H1 (cell line): ENCODE measurements around the gene PHF14.
A peak's percentile ranks its signal among the peaks of the same experiment; 100 is the strongest.

Experiments
- CHD2 ChIP-seq: IDR thresholded peaks from 2 replicates; pipeline ENCODE4 v1.6.1; 2012; ENCODE audit warnings: low read length, improper control_type of control experiment
- CREB1 ChIP-seq: IDR thresholded peaks from 2 replicates; pipeline ENCODE4 v1.6.1; 2012; ENCODE audit warnings: inconsistent platforms
- CTCF ChIP-seq, 3 experiments: IDR thresholded peaks; 1 replicate in 2 of 3; 2 replicates in 1 of 3; pipeline versions ENCODE4 v1.5.1 to v1.6.1; 2011; ENCODE audit warnings: low read length in 3 of 3, mild to moderate bottlenecking in 3 of 3, inconsistent platforms in 2 of 3, low read depth in 1 of 3, moderate library complexity in 1 of 3; ENCODE audit not compliant: insufficient read depth in 1 of 3; ENCODE audit errors: control extremely low read depth in 1 of 3
- EP300 ChIP-seq, 2 experiments: IDR thresholded peaks; 1 replicate in 1 of 2; 2 replicates in 1 of 2; pipeline ENCODE4 v1.6.1; 2011 to 2012; ENCODE audit warnings: low read depth in 2 of 2, low read length in 2 of 2, mild to moderate bottlenecking in 2 of 2, borderline replicate concordance in 1 of 2, inconsistent platforms in 1 of 2, moderate library complexity in 1 of 2
- EZH2 ChIP-seq: fragments of 200-600 bp; sonication (generic); IDR thresholded peaks from 2 replicates; pipeline ENCODE4 v1.7.1; 2012; ENCODE audit warnings: low read depth, mild to moderate bottlenecking, moderate library complexity, low read length, inconsistent platforms; ENCODE audit not compliant: severe bottlenecking
- JUN ChIP-seq: IDR thresholded peaks from 2 replicates; pipeline ENCODE4 v1.6.1; 2011; ENCODE audit warnings: low read depth, mild to moderate bottlenecking, improper control_type of control experiment, low read length
- MAFK ChIP-seq: IDR thresholded peaks from 2 replicates; pipeline ENCODE4 v1.6.1; 2012; ENCODE audit warnings: low read depth, mild to moderate bottlenecking, improper control_type of control experiment, low read length
- MAX ChIP-seq: IDR thresholded peaks from 2 replicates; pipeline ENCODE4 v1.6.1; 2012; ENCODE audit warnings: inconsistent platforms
- POLR2A ChIP-seq, 2 experiments: IDR thresholded peaks; 1 replicate in 1 of 2; 2 replicates in 1 of 2; pipeline ENCODE4 v1.6.1; 2011; ENCODE audit warnings: low read depth in 2 of 2, low read length in 2 of 2, mild to moderate bottlenecking in 2 of 2; ENCODE audit errors: control extremely low read depth in 1 of 2
- RAD21 ChIP-seq, 2 experiments: IDR thresholded peaks in 1 of 2; conservative IDR thresholded peaks in 1 of 2; 2 replicates each; pipeline ENCODE4 v1.6.1; 2011; ENCODE audit warnings: low read depth in 2 of 2, low read length in 2 of 2, improper control_type of control experiment in 1 of 2, inconsistent platforms in 1 of 2, mild to moderate bottlenecking in 1 of 2, moderate library complexity in 1 of 2
- RBBP5 ChIP-seq: IDR thresholded peaks from 2 replicates; pipeline ENCODE4 v1.7.1; 2012; ENCODE audit warnings: low read depth, mild to moderate bottlenecking, inconsistent platforms, low read length, moderate library complexity, borderline replicate concordance
- SRF ChIP-seq: IDR thresholded peaks from 2 replicates; pipeline ENCODE4 v1.6.1; 2011; ENCODE audit warnings: mild to moderate bottlenecking, low read depth, low read length, moderate library complexity

- TF ChIP-seq CTCF (IDR thresholded peaks at IDR 0.05; ENCODE audit: control extremely low read depth in 1 of 3, insufficient read depth in 1 of 3, low read depth in 1 of 3, low read length in 3 of 3) (no peak), RAD21 (IDR thresholded peaks at IDR 0.05 in 1 of 2, conservative IDR thresholded peaks at IDR 0.05 in 1 of 2; ENCODE audit: low read depth in 2 of 2, low read length in 2 of 2) (no peak), CHD2 (no peak), EZH2 (no peak), JUN (no peak), EP300 (IDR thresholded peaks at IDR 0.05; ENCODE audit: borderline replicate concordance in 1 of 2, low read depth in 2 of 2, low read length in 2 of 2) (no peak), CREB1 (no peak), MAFK (no peak), SRF (peak; percentile 98), MAX (no peak), RBBP5 (no peak), POLR2A (IDR thresholded peaks at IDR 0.05; ENCODE audit: control extremely low read depth in 1 of 2, low read depth in 2 of 2, low read length in 2 of 2) (peak in 1 of 2 experiments; percentile 34; a peak in 1 of 3 replicates)
These were observed 109.0 kb downstream of the PHF14 start for GRCh38 chr7:11082552-11083213.
